PFSK-1 (cell line): ENCODE results near the gene SCML1.

Experiments
- FOXP2 ChIP-seq: optimal IDR thresholded peaks from 2 replicates; pipeline ENCODE3; 2011; ENCODE audit warnings: borderline replicate concordance, control low read depth, inconsistent platforms; ENCODE audit not compliant: insufficient read depth; ENCODE audit errors: extremely low read length, extremely low read depth
- POLR2AphosphoS5 ChIP-seq: IDR thresholded peaks from 2 replicates; pipeline ENCODE4 v1.6.1; 2012; ENCODE audit warnings: low read depth, mild to moderate bottlenecking, control low read depth, low read length, moderate library complexity
- SIN3A ChIP-seq: IDR thresholded peaks from 2 replicates; pipeline ENCODE4 v1.6.1; 2012; ENCODE audit warnings: mild to moderate bottlenecking, low read length, moderate library complexity, borderline replicate concordance; ENCODE audit not compliant: insufficient read depth
- TAF1 ChIP-seq: IDR thresholded peaks from 2 replicates; pipeline ENCODE4 v1.6.1; 2012; ENCODE audit warnings: low read length, control low read depth, borderline replicate concordance; ENCODE audit not compliant: insufficient read depth
- TF ChIP-seq, protein P1 (sequence below), 2 experiments: IDR thresholded peaks; 2 replicates each; pipeline versions ENCODE4 v1.6.1 to v1.8.0; 2011 to 2012; ENCODE audit warnings: low read depth in 2 of 2, low read length in 2 of 2, control low read depth in 1 of 2, inconsistent platforms in 1 of 2, mild to moderate bottlenecking in 1 of 2, moderate library complexity in 1 of 2; ENCODE audit not compliant: insufficient read depth in 1 of 2

The SCML1 gene

DNA sequence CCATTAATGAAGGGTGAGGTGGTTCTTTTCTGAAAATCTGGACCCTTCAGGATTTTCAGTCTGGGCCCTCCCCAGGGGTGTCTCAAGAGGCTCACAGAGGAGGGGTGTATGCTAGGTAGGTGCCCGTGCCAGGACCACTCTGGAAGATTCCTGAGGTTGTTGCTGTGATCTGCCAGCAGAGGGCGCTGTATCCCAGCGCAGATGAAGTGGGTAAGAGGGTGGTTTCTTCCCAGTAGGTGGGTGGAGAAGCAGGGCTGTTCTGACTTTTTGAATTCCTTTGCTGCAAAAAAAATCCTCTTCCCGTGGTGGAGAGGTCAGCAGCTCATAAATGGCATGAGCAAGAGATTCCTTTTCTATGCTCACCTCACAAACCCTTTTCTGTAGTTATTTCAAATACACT is 51.1 kb downstream of the SCML1 start:
- TF ChIP-seq TAF1, result no peak
- TF ChIP-seq FOXP2, result no peak
- TF ChIP-seq, protein P1, sequence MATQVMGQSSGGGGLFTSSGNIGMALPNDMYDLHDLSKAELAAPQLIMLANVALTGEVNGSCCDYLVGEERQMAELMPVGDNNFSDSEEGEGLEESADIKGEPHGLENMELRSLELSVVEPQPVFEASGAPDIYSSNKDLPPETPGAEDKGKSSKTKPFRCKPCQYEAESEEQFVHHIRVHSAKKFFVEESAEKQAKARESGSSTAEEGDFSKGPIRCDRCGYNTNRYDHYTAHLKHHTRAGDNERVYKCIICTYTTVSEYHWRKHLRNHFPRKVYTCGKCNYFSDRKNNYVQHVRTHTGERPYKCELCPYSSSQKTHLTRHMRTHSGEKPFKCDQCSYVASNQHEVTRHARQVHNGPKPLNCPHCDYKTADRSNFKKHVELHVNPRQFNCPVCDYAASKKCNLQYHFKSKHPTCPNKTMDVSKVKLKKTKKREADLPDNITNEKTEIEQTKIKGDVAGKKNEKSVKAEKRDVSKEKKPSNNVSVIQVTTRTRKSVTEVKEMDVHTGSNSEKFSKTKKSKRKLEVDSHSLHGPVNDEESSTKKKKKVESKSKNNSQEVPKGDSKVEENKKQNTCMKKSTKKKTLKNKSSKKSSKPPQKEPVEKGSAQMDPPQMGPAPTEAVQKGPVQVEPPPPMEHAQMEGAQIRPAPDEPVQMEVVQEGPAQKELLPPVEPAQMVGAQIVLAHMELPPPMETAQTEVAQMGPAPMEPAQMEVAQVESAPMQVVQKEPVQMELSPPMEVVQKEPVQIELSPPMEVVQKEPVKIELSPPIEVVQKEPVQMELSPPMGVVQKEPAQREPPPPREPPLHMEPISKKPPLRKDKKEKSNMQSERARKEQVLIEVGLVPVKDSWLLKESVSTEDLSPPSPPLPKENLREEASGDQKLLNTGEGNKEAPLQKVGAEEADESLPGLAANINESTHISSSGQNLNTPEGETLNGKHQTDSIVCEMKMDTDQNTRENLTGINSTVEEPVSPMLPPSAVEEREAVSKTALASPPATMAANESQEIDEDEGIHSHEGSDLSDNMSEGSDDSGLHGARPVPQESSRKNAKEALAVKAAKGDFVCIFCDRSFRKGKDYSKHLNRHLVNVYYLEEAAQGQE (IDR thresholded peaks at IDR 0.05; ENCODE audit: insufficient read depth in 1 of 2, low read depth in 2 of 2, low read length in 2 of 2), result no peak
- TF ChIP-seq POLR2AphosphoS5, result no peak
- no peak for TF ChIP-seq SIN3A

DNA sequence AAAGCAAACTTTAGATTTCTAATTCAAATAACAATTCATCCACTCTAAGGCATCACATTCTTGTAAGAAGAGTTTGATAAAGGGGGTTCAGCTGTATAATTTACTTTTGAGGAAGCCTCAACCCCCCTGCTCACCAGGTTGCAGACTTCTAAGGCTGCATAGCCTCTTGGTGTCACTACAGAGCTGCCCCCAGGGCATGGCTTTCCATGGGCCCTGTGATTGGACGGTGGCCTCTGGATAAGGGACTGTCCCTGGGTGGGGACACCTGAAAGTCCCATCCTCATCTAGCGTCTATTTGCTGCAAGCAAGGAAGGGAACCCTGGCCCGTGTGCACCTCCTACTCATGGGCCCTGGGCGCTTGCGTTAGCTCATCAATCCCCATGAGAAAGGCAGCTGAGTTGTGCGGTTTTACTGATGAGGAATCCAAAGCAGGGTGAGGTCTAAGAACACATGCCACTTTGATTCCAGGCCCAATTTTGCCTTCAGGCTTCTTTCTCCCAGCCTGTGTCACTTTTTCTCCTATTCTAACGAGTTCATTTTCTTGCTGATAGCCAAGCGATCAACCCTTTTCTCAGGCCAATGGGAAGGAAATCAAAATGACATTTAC is 51.8 kb downstream of the SCML1 start:
- no peak for TF ChIP-seq POLR2AphosphoS5

DNA sequence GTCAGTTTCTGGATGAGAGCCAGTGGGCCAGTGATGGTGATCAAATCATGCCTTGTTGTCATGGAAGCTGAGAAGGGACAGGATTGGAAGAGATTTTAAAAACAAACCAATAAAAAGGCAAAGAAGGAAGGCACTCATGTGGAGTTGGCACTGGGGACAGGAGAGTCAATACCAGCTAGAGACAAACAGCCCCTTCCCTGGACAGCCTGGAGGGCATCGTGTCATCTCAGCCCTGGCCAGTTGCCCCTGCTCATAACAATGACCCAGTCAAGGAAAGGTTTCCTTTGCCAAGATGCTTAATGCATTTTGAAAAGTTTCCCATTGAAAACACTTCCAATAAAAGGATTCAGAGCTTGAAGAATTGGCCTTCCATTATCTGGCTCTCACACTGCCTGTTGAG is 55.5 kb downstream of the SCML1 start:
- no peak for TF ChIP-seq FOXP2
- no peak for TF ChIP-seq SIN3A
- TF ChIP-seq TAF1, result no peak
- TF ChIP-seq POLR2AphosphoS5, result no peak
- TF ChIP-seq, protein P1 (IDR thresholded peaks at IDR 0.05; ENCODE audit: insufficient read depth in 1 of 2, low read depth in 2 of 2, low read length in 2 of 2), result no peak

DNA sequence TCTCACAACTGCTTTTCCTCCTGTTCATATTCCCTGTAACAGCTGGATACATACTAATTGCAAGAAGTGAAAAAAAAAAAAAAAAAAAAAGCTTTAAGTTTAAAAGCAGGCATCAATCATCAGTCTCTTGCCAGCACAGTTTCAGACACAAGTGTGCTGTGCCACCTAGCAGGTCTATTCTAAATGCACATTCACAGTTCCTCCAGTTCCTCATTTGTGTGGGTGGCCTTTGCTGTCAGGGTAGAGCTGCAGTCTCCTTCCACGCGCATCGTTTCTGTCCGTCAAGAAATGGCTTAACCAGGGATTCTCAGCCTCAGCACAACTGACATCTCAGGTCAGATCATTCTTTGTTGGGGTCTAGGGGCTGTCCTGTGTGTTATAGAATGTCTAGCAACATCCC is 61.6 kb downstream of the SCML1 start:
- TF ChIP-seq, protein P1 (IDR thresholded peaks at IDR 0.05; ENCODE audit: insufficient read depth in 1 of 2, low read depth in 2 of 2, low read length in 2 of 2), result no peak
- no peak for TF ChIP-seq TAF1
- TF ChIP-seq FOXP2, result no peak
- TF ChIP-seq SIN3A, result no peak
- no peak for TF ChIP-seq POLR2AphosphoS5

DNA sequence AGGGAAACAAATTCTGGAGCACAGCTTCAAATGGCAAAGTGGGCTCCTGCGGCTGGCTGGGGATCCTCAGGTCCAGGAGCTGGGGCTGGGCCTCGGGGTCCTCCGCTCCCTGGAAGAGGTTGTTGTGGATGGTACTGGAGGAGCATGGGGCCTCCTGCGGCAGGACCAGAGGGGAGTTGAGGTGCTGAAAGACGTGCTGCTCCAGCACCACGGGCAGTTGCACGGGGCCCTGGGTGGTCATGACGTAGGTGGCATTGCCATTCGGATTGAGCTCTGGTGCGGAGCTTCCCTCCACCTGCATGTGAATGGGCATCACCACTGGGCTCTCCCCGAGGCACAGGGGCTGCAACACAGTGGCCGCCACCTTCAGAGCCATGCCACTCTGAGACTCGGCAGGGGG is 64.1 kb downstream of the SCML1 start:
- no peak for TF ChIP-seq SIN3A
- TF ChIP-seq POLR2AphosphoS5, result no peak
- TF ChIP-seq TAF1, result no peak
- no peak for TF ChIP-seq FOXP2
- TF ChIP-seq, protein P1 (IDR thresholded peaks at IDR 0.05; ENCODE audit: insufficient read depth in 1 of 2, low read depth in 2 of 2, low read length in 2 of 2), result no peak

DNA sequence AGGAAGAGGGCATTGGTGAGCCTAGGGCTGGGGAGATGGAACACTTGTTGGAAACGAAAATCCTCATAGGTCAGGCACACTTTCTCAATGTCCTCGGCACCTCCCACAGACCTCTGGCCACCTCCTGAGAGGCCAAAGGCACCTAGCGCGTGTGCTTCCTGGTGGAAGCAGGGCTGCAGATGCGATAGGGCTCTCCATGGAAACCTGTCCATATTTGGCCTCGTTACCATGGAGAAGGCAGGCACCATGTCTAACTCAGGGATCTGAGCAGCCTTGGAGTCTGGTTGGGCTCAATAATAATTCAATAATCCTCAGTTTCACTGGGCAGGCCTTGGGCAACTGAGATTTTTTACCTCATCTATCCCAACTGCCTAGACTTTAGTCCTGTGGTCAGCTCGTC is 65.5 kb downstream of the SCML1 start:
- TF ChIP-seq SIN3A, result no peak
- TF ChIP-seq FOXP2, result no peak
- TF ChIP-seq TAF1, result no peak
- TF ChIP-seq POLR2AphosphoS5, result no peak
- TF ChIP-seq, protein P1 (IDR thresholded peaks at IDR 0.05; ENCODE audit: insufficient read depth in 1 of 2, low read depth in 2 of 2, low read length in 2 of 2), result no peak
